HG03097 (cell line): Measurements from ENCODE around the gene RBMS3.

Experiments
- ATAC-seq: cut with Tn5 transposase; IDR thresholded peaks from one replicate; pipeline ENCODE4 v1.9.1; 2021; ENCODE audit not compliant: unreplicated experiment, low FRiP score

The RBMS3 gene

GRCh38 chr3:29426302-29427226 is 145.7 kb downstream of the RBMS3 start:
- no peak for ATAC-seq

- no peak for ATAC-seq
Observed at GRCh38 chr3:29427266-29428103, 146.6 kb downstream of the RBMS3 start.

GRCh38 chr3:29429055-29429679 is 148.3 kb downstream of the RBMS3 start:
- ATAC-seq, result no peak

GRCh38 chr3:29430558-29430971 is 149.7 kb downstream of the RBMS3 start:
- ATAC-seq, result no peak

GRCh38 chr3:29436612-29437323 is 155.9 kb downstream of the RBMS3 start:
- no peak for ATAC-seq

GRCh38 chr3:29438580-29438979 is 157.7 kb downstream of the RBMS3 start:
- ATAC-seq, result no peak

GRCh38 chr3:29440413-29441305 is 159.8 kb downstream of the RBMS3 start:
- no peak for ATAC-seq

- no peak for ATAC-seq
Observed at GRCh38 chr3:29441422-29441821, 160.6 kb downstream of the RBMS3 start.

- ATAC-seq, result no peak
Observed at GRCh38 chr3:29447946-29448627, 167.2 kb downstream of the RBMS3 start.

GRCh38 chr3:29451920-29452319 is 171.0 kb downstream of the RBMS3 start:
- no peak for ATAC-seq

- no peak for ATAC-seq
Observed at GRCh38 chr3:29452934-29453283, 172.0 kb downstream of the RBMS3 start.

GRCh38 chr3:29453284-29454001 is 172.6 kb downstream of the RBMS3 start:
- ATAC-seq, result no peak

- ATAC-seq, result no peak
Observed at GRCh38 chr3:29454161-29454611, 173.3 kb downstream of the RBMS3 start.

GRCh38 chr3:29456901-29457300 is 176.0 kb downstream of the RBMS3 start:
- no peak for ATAC-seq

- no peak for ATAC-seq
Observed at GRCh38 chr3:29463304-29463703, 182.4 kb downstream of the RBMS3 start.

- no peak for ATAC-seq
Observed at GRCh38 chr3:29465836-29466235, 185.0 kb downstream of the RBMS3 start.

GRCh38 chr3:29466442-29466841 is 185.6 kb downstream of the RBMS3 start:
- ATAC-seq, result no peak

GRCh38 chr3:29468187-29468586 is 187.3 kb downstream of the RBMS3 start:
- ATAC-seq, result no peak
